Panc1 (cell line): ENCODE results near the gene LPAR3. TPM values are rescaled to one million over a fixed set of nuclear protein-coding genes. Genes with fewer than 3 reads are reported as not detected.

Experiments
- ATAC-seq: fragments of 200-7000 bp; cut with Tn5 transposase; 2 replicates; pipeline ENCODE4 v1.9.1; 2020; ENCODE audit warnings: mild to moderate bottlenecking, moderate library complexity
- BruUV-seq: library from RNA; stranded (reverse); fragments of 400-500 nt; replicated peaks from 2 replicates; lab custom pipeline; 2021; lab: Mats Ljungman, UMichigan
- CTCF ChIA-PET: fragments of 300-600 bp; sonication (Branson Sonifier 250); formaldehyde crosslinking; loops from one replicate; lab custom pipeline; 2022; ENCODE audit warnings: antibody characterized with exemption; lab: Charles Lee
- POLR2A ChIA-PET: fragments of 300-600 bp; sonication (Branson Sonifier 250); formaldehyde crosslinking; loops from one replicate; lab custom pipeline; 2022; ENCODE audit warnings: antibody characterized with exemption; lab: Charles Lee
- DNase-seq: peaks from one replicate; pipeline ENCODE4 v3.0.0-alpha.2; 2010; ENCODE audit warnings: low read depth, low spot score
- H3K27ac ChIP-seq: 2 replicates; pipeline ENCODE4 v1.5.1; 2011; ENCODE audit warnings: mild to moderate bottlenecking, low read length, inconsistent platforms
- H3K27me3 ChIP-seq: fragments of 200-500 bp; sonication (Bioruptor generic); 2 replicates; pipeline ENCODE4 v1.6.0; 2014; ENCODE audit warnings: low read length, inconsistent platforms; ENCODE audit not compliant: control insufficient read depth, insufficient read depth
- H3K36me3 ChIP-seq: fragments of 200-500 bp; sonication (Bioruptor generic); 2 replicates; pipeline ENCODE4 v1.5.1; 2014; ENCODE audit warnings: inconsistent platforms, mild to moderate bottlenecking, low read length, moderate library complexity; ENCODE audit not compliant: control insufficient read depth, insufficient read depth
- H3K4me1 ChIP-seq: 2 replicates; pipeline ENCODE4 v1.5.1; 2011; ENCODE audit warnings: inconsistent platforms, mild to moderate bottlenecking, low read length, moderate library complexity; ENCODE audit not compliant: control insufficient read depth, insufficient read depth
- H3K4me3 ChIP-seq, 2 experiments: 2 replicates each; pipeline ENCODE4 v1.5.1; 2011 to 2012; ENCODE audit warnings: low read depth in 2 of 2, low read length in 2 of 2, mild to moderate bottlenecking in 2 of 2, inconsistent platforms in 1 of 2, moderate library complexity in 1 of 2
- H3K9me3 ChIP-seq: fragments of 200-500 bp; sonication (Bioruptor generic); 2 replicates; pipeline ENCODE4 v1.5.1; 2014; ENCODE audit warnings: low read depth, mild to moderate bottlenecking, inconsistent platforms, low read length, moderate library complexity; ENCODE audit not compliant: control insufficient read depth, insufficient read depth
- CTCF ChIP-seq: fragments of 450-650 bp; IDR thresholded peaks from 2 replicates; pipeline ENCODE4 v1.5.1; 2017; ENCODE audit warnings: mild to moderate bottlenecking
- POLR2AphosphoS5 ChIP-seq: IDR thresholded peaks from 2 replicates; pipeline ENCODE4 v1.6.1; 2012; ENCODE audit warnings: mild to moderate bottlenecking, low read depth, low read length, moderate library complexity
- SIN3A ChIP-seq: IDR thresholded peaks from 2 replicates; pipeline ENCODE4 v1.6.1; 2012; ENCODE audit warnings: low read depth, mild to moderate bottlenecking, low read length, moderate library complexity, borderline replicate concordance; ENCODE audit not compliant: insufficient read depth
- TCF7L2 ChIP-seq: IDR thresholded peaks from 2 replicates; pipeline ENCODE4 v1.6.1; 2011; ENCODE audit warnings: mild to moderate bottlenecking, low read depth, low read length, inconsistent platforms
- in situ Hi-C: cut with HindIII; loops from 2 replicates; pipeline ENCODE4 v1.10.0; 2016; ENCODE audit warnings: low sequenced_read_pairs, low pct_unique_long_range_greater_than_20kb
- intact Hi-C: fragments of 100-400 bp; cut with micrococcal nuclease; formaldehyde crosslinking; loops from one replicate; pipeline ENCODE4 v1.10.0; 2022; ENCODE audit not compliant: unreplicated experiment
- total RNA-seq: library from RNA; stranded (reverse); gene quantifications from one replicate; pipeline ENCODE4 v1.2.1, GENCODE V29; 2021; ENCODE audit not compliant: unreplicated experiment
- TF ChIP-seq, protein P1 (sequence below), 2 experiments: IDR thresholded peaks; 2 replicates each; pipeline ENCODE4 v1.6.1; 2011 to 2012; ENCODE audit warnings: low read depth in 2 of 2, control low read depth in 1 of 2, low read length in 1 of 2, mild to moderate bottlenecking in 1 of 2, moderate library complexity in 1 of 2; ENCODE audit not compliant: insufficient read depth in 1 of 2

LPAR3 gene
- total RNA-seq, 1 experiment from 2014 or later = 6.3 TPM

GRCh38 chr1:84896279-84896678 lies 3.3 kb upstream of the LPAR3 start:
- ChIA-PET POLR2A (no interaction called here), CTCF (no interaction called here)
- DNase-seq (no peak), ATAC-seq (no peak)
- Histone ChIP-seq H3K9me3 (no peaks in the 10 kb centered on the region), H3K36me3 (no peaks in the 10 kb centered on the region), H3K4me1 (peaks cover 6% of the 10 kb centered on the region), H3K4me3 (no peak overlapping the region), H3K27ac (no peak overlapping the region), H3K27me3 (peaks cover 25% of the 10 kb centered on the region)
- no TSS peak for BruUV-seq
- in situ Hi-C loops = no loop called here
- intact Hi-C loops = no loop called here
- TF ChIP-seq, protein P1, sequence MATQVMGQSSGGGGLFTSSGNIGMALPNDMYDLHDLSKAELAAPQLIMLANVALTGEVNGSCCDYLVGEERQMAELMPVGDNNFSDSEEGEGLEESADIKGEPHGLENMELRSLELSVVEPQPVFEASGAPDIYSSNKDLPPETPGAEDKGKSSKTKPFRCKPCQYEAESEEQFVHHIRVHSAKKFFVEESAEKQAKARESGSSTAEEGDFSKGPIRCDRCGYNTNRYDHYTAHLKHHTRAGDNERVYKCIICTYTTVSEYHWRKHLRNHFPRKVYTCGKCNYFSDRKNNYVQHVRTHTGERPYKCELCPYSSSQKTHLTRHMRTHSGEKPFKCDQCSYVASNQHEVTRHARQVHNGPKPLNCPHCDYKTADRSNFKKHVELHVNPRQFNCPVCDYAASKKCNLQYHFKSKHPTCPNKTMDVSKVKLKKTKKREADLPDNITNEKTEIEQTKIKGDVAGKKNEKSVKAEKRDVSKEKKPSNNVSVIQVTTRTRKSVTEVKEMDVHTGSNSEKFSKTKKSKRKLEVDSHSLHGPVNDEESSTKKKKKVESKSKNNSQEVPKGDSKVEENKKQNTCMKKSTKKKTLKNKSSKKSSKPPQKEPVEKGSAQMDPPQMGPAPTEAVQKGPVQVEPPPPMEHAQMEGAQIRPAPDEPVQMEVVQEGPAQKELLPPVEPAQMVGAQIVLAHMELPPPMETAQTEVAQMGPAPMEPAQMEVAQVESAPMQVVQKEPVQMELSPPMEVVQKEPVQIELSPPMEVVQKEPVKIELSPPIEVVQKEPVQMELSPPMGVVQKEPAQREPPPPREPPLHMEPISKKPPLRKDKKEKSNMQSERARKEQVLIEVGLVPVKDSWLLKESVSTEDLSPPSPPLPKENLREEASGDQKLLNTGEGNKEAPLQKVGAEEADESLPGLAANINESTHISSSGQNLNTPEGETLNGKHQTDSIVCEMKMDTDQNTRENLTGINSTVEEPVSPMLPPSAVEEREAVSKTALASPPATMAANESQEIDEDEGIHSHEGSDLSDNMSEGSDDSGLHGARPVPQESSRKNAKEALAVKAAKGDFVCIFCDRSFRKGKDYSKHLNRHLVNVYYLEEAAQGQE (IDR thresholded peaks at IDR 0.05; ENCODE audit: insufficient read depth in 1 of 2, low read depth in 2 of 2, low read length in 1 of 2) = no peak
- TF ChIP-seq POLR2AphosphoS5 (no peak), SIN3A (no peak), CTCF (no peak), TCF7L2 (no peak)

DNA sequence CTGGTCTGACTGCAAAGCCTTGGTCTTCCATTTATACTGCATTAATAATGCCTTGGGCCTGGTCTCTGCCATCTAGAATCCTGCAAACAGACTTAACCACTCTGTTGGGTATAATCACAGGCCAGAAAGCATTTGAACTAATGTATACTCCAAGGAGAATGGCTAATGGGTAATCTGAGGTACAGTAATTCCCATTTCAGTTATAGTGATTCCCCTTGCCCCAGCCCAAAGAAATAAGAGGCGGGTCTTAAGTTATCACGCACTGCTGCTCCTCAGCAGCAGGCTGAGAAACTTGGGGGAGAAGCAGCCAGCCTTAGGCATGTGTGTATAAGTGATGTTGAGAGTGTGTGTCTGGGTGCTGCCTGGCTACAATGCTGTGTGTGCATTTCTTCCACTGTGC lies 2.4 kb downstream of the LPAR3 start:
- Histone ChIP-seq H3K27ac (no peak overlapping the region), H3K9me3 (no peaks in the 10 kb centered on the region), H3K4me1 (peaks cover 6% of the 10 kb centered on the region), H3K27me3 (peaks cover 23% of the 10 kb centered on the region), H3K36me3 (no peaks in the 10 kb centered on the region), H3K4me3 (no peak overlapping the region)
- ATAC-seq = no peak
- TF ChIP-seq CTCF (no peak), POLR2AphosphoS5 (no peak), TCF7L2 (no peak), SIN3A (no peak)
- TF ChIP-seq, protein P1 (IDR thresholded peaks at IDR 0.05; ENCODE audit: insufficient read depth in 1 of 2, low read depth in 2 of 2, low read length in 1 of 2) = no peak
- no peak for DNase-seq
- POLR2A ChIA-PET = no interaction called here
- in situ Hi-C loops = no loop called here
- intact Hi-C loops = no loop called here
- CTCF ChIA-PET = no interaction called here
- BruUV-seq = no TSS peak
